NCI-H526 (cell line): ENCODE measurements around the gene KCNH1.
"Not testable (repeated sequence)": the region's sequence is repeated elsewhere in the genome, so short reads cannot be mapped to it uniquely, and the experiment has no call there.

ENCODE experiments used
- DNase-seq, 2 experiments: peaks; one replicate each; lab custom pipeline; 2025; lab: John Stamatoyannopoulos, UW

The KCNH1 gene

DNA sequence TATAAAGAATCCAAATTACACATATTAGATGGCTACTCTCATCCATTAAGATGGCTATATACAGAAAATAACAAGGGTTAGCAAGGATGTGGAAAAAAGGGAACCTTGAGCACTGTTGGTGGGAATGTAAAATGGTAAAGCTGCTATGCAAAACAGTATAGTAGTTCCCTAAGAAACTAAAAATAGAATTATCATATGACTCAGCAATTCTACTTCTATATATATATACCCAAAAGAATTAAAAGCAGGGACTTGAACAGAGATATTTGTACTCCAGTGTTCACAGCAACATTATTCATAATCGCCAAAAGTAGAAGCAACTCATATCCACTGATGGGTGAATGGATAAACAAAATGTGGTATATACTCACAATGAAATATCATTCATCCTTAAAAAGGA lies 126.1 kb downstream of the KCNH1 start:
- DNase-seq = no peak

DNA sequence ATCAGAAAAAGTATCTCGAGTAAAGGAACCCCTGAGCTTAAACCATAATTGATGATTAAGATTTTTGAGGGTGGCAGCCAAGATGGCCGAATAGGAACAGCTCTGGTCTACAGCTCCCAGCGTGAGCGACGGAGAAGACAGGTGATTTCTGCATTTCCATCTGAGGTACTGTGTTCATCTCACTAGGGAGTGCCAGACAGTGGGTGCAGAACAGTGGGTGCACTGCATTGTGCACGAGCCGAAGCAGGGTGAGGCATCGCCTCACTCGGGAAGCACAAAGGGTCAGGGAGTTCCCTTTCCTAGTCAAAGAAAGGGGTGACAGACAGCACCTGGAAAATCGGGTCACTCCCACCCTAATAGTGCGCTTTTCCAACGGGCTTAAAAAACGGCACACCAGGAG lies 138.0 kb downstream of the KCNH1 start:
- DNase-seq = not testable (repeated sequence)

DNA sequence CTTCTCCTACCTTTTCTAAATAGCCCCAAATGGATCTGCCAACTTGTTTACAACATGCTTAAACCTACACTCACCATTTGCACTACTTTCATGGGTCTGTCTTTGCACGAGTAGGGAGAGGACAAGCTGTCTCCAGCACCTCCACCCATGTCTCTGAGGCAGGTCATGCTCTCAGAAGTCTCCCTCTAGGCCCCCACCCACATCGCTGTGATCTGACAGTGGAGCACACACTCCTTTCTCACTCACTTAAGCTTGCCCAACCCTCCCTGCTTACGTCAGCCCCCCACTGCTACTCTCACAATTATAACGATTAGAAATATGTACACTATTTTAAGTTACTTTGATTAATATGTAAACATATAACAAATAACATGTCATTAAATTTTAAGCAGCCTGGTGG lies 141.1 kb downstream of the KCNH1 start:
- DNase-seq = no peak

DNA sequence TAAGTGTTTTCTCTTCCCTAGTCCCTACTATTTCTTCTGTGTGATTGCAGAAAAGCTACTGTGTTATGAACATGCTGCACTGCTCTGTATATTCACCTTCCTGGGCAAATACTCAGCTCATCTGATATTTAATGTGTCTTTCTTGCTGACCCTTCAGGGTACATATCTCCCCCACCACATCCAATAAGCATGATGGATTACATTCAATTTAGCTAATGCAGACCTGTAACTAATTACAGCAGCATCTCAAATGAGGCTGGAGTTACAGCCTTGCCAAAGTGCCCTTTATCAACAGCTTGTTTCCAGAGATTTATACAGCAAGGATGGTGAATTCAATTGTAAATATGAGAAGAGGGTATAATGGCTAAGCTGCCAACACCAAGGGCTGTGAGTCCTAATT lies 144.0 kb downstream of the KCNH1 start:
- no peak for DNase-seq

DNA sequence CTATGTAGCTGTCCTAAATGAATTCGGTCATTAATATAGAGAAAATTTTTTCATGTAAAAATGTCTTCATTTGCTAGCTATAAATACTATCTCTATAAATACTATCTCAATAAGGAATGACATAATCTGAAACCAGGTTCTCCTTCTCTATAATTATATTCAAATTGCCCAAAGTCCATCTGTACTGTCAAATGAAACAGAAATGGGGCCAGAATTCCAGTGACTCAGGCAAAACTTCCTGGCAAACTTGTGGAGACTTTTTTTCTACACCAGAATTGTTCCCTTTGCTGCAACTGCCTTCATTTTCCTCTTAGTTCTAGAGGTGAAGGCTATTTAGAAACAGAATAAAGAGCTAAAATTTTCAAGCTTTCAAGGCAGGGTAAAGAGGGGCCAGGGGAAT lies 152.5 kb downstream of the KCNH1 start:
- no peak for DNase-seq

DNA sequence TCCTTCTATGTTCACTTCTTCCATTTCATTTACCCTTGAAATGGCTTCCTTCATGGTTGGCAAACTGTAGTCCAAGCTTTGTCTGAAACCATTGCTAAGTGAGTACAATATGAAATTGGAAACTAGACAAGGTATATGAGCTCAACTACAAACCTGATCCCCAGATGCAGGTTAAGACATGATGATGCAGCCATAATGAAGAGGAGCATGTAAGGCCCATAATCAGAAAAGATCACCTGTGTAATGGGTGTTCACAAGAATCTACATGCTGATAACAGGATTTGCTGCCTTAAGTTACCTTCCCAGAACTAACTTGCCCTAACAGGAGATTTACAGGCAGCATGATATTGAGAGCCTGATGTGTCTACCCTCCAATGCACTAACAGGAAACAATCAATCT lies 153.9 kb downstream of the KCNH1 start:
- DNase-seq = no peak

DNA sequence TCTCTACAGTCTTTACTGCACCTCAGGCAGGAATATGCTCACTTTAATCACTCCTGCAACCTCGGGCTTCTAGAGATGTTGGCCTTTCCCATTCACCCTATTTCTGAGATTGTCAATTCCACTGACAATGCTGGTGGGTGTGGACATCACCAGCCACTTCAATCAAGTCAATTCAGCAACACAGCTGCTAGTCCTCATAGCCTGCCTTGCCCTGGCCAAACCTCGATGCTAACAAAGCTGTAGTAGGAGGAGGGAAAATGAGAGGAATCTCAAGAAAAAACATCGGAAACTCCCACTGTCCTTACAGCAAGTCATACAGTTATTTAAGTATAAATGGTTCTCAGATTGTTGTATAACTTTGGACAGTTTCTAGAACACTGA lies 155.0 kb downstream of the KCNH1 start:
- no peak for DNase-seq

DNA sequence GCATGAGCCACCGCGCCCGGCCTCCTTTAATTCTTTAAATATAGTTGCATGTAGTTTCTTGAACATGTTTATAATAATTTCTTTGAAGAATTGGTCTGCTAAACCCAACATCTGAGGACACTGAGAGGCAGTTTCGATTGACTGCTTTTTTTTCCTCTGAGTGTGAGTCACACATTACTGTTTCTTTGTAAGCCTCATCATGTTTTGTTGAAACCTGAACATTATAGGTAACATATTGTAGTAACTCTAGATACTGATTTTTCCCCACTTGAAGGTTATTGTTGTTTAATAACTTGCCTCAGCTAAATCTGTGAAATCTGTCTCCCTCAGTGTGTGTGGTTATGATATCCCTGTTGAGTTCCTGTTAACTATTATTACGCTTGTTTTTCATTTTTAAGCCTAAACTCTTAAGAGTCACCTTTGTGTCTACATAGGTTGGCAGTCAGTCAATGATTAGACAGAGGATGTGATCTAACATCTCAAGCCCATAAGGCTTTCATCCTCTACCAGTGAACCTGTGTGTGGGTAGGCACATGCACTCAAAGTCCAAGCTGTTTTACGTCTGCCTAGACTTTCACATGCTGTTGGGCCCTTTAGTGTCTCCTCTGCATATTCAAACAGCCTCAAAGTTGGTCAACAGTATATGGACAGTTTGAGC lies 155.5 kb downstream of the KCNH1 start:
- DNase-seq = no peak

DNA sequence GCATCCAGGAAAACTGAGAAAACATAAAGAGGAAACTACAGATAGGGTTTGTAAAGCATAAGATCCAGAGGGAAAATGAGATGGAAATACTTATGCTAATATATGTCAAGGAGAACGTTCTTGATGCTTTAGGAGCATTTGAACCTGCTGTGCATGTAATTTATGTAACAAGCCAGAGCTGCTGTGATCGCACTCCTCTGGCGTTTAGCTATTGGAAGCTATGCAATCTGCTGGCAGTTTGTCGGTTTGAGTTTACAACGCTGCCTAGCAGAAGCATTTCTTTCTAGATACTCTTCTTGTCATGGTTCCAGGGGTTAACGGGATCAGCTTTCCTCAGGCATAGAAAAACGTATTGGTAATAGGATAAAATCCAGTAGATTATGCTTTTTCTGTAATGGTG lies 182.7 kb downstream of the KCNH1 start:
- DNase-seq = peak in 1 of 2 experiments; percentile 27

DNA sequence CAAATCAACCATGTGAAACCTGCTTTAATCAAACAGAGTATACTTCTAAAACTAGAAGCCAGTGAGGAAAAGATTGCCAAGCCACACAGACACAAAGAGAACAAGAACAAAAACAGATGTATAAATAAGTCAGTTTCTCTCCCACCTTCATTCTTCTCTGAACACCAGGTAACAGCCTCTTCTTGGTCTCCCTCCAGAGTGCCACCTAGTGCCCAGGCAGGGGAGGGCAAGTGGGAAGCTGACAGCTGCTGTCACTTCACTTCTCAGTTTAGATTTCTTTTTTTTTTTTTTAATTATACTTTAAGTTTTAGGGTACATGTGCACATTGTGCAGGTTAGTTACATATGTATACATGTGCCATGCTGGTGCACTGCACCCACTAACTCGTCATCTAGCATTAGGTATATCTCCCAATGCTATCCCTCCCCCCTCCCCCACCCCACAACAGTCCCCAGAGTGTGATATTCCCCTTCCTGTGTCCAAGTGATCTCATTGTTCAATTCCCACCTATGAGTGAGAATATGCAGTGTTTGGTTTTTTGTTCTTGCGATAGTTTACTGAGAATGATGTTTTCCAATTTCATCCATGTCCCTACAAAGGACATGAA lies 183.9 kb downstream of the KCNH1 start:
- peak in 1 of 2 experiments; percentile 11 for DNase-seq

DNA sequence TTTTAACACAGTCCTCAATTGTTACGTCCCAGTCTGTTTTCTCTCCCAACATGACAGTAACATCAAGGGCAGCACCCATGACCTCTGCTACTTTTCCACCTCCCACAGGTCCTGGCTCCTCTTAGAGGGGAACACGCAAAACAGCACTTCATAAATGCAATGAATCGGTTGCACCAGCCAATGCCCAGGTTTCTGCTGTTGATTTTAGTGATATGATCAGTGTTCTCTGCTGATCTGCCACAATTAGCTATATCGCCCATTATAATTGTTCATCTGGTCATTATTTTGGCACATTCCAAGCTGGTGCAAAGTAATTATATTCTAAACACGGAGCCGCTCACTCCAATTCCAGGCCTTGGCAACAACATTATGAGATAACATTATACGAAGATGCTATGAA lies 184.5 kb downstream of the KCNH1 start:
- DNase-seq = no peak

DNA sequence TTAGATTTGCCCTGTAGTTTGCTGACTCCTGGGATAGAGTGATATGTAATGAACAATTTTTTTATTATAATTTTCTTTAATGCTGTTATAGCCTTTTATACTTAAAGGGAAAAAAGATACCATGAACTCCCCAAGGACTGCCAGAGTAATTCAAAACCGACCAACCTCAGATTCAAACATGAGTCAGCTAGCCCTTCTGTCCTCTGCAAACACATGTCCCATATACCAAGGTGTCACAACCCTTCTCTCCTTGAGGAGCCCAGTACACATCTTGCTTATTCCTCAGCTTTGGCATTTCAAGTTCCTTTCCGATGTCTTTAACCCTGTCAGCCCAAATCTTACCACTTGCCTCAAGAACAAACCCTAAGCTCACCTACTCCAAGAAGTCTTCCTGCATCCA lies 184.9 kb downstream of the KCNH1 start:
- no peak for DNase-seq

DNA sequence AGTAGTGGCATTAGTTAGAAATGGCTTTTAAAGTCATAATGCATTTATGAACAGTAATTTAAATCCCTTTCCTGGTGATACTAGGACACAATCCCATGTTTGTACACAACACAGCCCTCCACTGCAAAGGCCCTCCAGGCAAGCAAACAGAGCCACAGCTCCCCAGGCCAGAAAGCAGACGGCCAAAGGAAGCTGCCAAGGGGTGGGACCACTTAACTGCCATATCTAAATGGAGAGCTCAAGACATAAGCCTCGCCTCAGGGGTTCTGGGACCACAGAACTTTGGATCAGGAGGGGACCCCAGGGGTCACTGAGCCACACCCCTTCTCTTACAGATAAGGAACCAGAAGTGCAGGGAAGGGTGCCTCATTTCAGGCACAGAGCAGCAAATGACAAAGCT lies 189.7 kb downstream of the KCNH1 start:
- no peak for DNase-seq

DNA sequence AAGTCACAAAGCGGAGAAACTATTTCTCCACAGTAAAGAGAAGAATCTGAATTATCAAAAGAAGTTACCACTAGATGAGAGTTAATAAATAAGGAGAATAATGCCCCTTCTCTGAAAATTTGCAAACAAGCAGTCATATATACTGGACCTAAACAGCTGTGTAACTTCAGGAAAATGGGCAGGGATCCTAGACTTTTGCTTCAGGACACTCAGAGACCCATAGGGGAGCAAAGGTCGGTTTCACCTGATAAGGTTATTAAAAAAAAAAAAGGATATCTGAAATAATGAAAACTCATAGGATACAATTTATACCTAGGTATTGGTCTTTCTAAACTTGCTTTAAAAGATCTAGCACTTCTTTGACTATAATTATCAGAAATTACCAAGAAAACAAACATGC lies 191.4 kb downstream of the KCNH1 start:
- no peak for DNase-seq

DNA sequence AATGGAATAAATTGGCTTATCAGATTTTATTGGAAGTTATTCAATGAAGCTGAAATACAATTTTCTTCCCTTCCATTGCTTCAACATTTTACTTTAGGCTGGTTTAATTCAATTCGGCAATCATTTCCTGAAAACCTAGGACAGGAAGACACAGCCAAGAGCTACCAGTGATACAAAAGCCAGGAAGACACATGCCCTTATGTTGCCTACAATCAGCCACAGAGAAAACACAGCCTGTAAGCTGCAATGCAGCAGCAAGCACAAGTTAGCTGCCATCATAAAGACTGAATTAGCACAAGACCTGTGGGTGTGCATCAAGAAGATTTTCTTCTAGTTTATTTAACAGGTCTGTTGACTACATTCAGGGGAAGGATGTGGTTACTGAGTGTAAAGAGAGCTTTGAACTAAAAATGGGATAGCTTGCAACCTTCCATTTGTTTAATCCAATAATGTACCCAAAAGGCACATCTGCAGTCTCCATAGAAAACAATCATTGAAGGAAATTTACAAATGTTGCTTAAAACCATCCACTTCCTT lies 193.8 kb downstream of the KCNH1 start:
- DNase-seq = no peak

DNA sequence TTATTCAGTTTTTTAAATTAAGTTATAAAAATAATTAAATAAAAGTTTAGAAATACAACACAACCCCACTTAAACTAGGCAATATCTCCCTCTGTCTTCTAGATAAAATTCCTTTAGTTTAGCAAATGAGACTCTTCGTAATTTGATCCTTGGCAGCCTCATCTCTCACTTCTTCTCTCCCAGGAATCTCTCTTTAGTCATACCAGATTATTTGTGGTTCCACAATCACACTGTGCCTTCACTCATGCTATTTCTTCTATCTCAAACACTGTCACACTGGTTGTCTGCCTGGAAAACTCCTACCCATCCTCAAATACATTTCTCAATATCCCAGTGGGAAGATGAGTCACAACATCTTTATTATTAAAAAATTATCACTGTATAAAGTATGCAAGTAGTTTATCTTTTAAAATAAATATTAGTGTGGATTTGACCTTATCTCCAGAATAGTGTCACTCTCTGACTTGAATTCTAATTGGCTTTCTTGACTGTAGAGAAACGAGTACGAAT lies 195.5 kb downstream of the KCNH1 start:
- DNase-seq = no peak

DNA sequence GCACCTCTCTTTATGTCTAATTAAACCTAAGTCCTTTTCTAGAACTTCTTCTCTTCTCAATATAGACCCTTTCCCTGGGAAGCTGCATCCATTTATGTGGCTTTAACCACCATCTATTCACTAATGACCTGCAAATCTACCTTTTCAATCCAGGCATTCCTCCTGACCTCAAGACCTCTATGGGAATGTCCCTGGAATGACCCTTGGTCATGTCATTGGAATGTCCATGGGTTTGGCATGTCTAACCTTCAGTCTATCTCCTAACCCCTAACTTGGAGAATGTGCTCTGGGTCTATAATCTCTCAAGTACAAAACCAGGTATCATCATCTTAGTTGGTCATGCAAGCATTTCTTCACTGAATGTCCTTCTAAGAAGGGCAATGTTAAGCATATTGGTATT lies 196.1 kb downstream of the KCNH1 start:
- DNase-seq = no peak

DNA sequence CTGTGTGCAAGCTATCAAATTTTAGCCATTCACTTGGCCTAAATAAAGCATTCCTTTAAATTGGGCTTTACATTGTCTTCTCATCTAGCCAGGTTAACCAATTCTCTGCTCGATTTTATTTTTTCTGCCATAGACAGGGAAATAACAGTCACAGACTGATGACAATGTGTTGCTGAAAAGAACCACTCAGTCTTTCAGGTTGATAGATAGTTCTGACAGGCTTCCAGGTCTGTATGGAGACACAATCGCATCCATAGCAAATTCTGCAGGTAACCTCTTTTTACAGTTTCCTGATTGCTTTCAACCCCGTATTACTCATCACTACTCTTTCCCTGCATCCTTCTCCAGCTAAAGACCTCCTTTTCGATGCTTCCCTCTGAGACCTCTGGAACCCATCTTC lies 198.0 kb downstream of the KCNH1 start:
- DNase-seq = no peak

DNA sequence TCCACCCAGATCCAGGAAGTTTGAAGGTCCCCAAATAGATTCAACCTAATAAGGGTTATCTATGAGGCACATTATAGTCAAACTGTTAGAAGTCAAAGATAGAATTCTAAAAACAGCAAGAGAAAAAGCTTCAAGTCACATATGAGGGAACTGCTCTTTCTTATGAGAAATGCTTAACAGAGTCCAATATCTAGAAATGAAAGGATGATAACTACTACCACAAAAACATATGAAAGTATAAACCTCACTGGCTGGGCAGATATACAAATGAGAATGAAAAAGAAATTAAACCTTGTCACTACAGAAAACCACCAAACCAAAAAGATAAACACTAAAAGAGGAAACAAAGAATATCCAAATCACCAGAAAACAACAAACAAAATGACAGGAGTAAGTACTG lies 201.8 kb downstream of the KCNH1 start:
- DNase-seq = no peak

DNA sequence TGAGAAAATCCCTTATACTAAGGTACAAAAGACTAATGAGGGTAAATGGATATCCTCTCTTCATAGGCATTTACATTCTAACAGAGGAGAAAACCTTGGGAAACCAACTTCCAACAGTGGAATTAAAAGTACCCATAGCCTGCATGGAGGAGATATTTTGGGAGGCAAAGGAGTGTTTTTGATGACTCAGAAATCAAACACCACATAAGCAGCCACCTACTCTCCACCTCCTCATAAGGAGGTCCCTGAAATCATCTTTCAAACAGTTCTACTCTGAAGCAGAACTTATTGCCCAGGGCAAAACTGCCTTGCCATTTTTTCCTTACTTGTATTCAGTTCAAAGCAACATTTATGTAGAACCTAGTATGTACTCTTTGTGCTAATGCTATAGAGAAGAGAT lies 211.3 kb downstream of the KCNH1 start:
- DNase-seq = no peak

DNA sequence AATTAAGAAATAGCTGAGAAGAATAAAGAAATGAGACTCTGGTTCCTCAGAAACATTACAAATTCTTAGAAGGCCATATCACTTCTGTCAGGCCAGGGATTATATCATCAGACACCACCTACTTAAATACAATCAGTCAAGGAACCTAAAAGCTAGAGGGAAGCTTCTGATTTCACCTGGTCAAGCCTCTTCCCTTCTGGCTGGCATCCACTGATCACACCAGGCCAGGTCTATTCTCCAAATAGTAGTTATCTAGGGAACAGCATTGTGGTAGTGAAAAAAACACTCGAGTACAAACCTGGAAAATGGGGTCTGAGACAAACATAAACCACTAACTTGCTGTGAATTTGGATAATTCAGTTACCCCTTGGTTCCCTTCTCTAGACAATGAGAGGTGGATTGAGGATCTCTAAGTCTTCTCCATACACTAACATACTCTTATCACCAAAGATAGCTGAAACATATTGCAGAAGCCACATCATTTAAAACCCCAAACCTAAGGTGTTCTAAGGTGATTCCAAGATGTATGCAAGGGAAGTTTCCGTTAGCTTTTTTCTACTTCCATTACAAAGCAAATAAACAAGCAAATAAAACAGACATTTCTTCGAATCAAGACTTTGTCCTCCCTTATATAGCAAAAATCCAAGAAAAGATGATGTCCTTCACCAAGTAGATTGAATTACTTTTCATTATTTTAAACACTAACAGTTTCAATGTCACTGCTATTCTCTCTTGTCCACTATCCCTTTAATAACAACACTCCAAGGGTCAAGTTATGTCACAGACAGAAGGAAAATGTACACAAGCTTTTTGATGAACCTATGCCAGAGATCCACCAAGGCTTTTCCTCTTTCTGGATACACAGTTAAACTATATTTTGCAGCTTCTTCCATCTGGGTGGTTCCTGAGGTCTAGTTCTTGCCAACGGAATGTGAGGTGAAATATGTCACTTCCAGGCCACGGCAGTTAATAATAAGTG lies 212.9 kb downstream of the KCNH1 start:
- DNase-seq = no peak

DNA sequence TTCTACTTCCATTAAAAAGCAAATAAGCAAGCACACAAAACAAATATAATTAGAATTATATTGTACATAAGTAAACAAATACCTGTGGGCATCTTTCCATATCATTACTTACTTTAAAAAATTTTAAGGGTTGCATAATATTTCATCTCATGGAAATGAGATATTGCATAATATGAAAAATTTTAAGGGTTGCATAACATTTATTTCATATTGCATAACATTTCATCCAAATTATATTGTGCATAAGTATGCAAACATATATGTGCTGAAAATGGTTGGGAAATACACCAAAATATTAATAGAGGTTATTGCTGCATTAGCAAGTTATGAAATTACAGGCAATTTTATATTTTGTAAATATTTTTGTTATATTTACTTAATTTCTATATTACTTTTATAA lies 213.7 kb downstream of the KCNH1 start:
- no peak for DNase-seq

DNA sequence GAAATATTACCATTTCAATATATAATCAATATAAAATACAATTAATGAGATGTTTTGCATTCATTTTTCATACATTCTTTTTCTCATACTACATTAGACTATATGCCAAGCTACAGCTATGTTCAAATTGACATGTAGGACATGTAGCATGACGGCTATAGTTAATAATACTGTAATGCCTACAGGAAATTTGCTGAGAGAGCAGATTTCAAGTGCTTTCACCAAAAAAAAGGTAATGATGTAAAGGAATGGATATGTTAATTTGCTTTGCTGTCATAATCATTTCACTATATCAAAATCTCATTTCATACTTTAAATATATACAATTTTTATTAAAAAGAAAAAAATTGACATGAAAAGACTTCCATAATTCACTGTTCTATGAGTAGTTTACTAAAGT lies 215.1 kb downstream of the KCNH1 start:
- no peak for DNase-seq
